Activated CD8-positive, alpha-beta memory T cell treated with anti-CD3 and anti-CD28 coated beads for 4 hours (primary cell): ENCODE measurements around the gene CTPS2.

Source experiments
- DNase-seq, 2 donors: peaks; one replicate each; pipeline ENCODE4 v3.0.0-alpha.2; 2020; ENCODE audit warnings: low read depth in 2 of 2

Gene CTPS2

GRCh38 chrX:16714504-16714903 is 2.0 kb upstream of the CTPS2 start:
- DNase-seq, result no peak

GRCh38 chrX:16711893-16712547 is 449 bp downstream of the CTPS2 start:
- DNase-seq, result no peak

- DNase-seq, result no peak
Measured at GRCh38 chrX:16711219-16711811, 1.2 kb downstream of the CTPS2 start.

GRCh38 chrX:16708016-16708415 is 4.5 kb downstream of the CTPS2 start:
- no peak for DNase-seq

- DNase-seq, result no peak
Measured at GRCh38 chrX:16705370-16705769, 7.1 kb downstream of the CTPS2 start.

GRCh38 chrX:16702700-16703599 is 9.5 kb downstream of the CTPS2 start:
- no peak for DNase-seq

- DNase-seq, result no peak
Measured at GRCh38 chrX:16700734-16701133, 11.7 kb downstream of the CTPS2 start.

GRCh38 chrX:16699389-16699788 is 13.1 kb downstream of the CTPS2 start:
- DNase-seq, result no peak

GRCh38 chrX:16696956-16697355 is 15.5 kb downstream of the CTPS2 start:
- no peak for DNase-seq

GRCh38 chrX:16695079-16695676 is 17.3 kb downstream of the CTPS2 start:
- peak in 1 of 2 donors; percentile 55 for DNase-seq

- DNase-seq, result no peak
Measured at GRCh38 chrX:16687514-16687913, 25.0 kb downstream of the CTPS2 start.

- DNase-seq, result no peak
Measured at GRCh38 chrX:16683007-16683664, 29.3 kb downstream of the CTPS2 start.

- no peak for DNase-seq
Measured at GRCh38 chrX:16678689-16679088, 33.8 kb downstream of the CTPS2 start.

- DNase-seq, result no peak
Measured at GRCh38 chrX:16671005-16671404, 41.5 kb downstream of the CTPS2 start.

GRCh38 chrX:16666541-16666940 is 45.9 kb downstream of the CTPS2 start:
- DNase-seq, result no peak

- no peak for DNase-seq
Measured at GRCh38 chrX:16665089-16665488, 47.4 kb downstream of the CTPS2 start.

GRCh38 chrX:16664626-16665025 is 47.8 kb downstream of the CTPS2 start:
- no peak for DNase-seq

- no peak for DNase-seq
Measured at GRCh38 chrX:16664074-16664473, 48.4 kb downstream of the CTPS2 start.

- DNase-seq, result no peak
Measured at GRCh38 chrX:16662402-16662801, 50.1 kb downstream of the CTPS2 start.

GRCh38 chrX:16661495-16661894 is 51.0 kb downstream of the CTPS2 start:
- no peak for DNase-seq

- no peak for DNase-seq
Measured at GRCh38 chrX:16659321-16659720, 53.1 kb downstream of the CTPS2 start.

- no peak for DNase-seq
Measured at GRCh38 chrX:16658284-16658683, 54.2 kb downstream of the CTPS2 start.
